ENCODE measurements around the gene BAG3.

DNA sequence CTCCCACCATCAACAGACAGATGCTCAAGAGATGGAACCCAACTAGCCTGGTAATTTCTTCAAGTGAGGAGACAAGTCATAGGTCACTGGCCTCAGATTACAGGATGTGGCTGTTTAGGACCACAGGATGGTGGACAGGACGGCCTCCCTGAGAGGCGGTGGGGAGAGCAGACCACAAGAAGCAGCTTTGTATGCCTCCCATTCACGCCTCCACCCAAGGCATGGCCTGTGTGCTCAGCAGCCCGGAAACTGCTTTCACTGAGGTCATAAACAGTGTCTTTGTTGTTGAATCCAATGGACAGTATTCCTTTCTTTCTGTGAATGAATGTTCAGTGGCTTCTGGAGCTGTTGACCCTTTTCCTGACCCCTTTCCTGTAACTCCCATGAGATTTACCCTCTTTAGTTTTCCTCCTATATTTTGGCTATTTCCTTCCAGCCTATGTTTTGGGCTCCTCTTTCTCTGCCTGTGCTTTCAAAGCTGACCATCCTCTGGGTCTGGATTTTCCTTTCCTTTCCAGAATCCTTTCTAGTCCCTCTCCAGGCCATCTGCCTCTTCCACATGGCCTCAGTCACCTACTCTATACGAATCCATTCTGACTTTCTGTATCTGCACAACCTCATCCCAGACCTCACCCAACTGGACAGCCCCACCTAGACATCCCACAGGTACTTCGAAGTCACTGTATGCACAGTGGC lies 42.2 kb downstream of the BAG3 start:
- no peak for TF ChIP-seq POLR2A (IDR thresholded peaks at IDR 0.05; ENCODE audit: low read depth, low read length)
- TF ChIP-seq POLR2AphosphoS5 (IDR thresholded peaks at IDR 0.05; ENCODE audit: low read depth, low read length) = no peak
- TF ChIP-seq TAF1 (IDR thresholded peaks at IDR 0.05; ENCODE audit: borderline replicate concordance, low read depth, low read length) = no peak

All from GM12892 (cell line).